NCI-H1417 (cell line): ENCODE results near the gene POLR3GL.
A peak's percentile ranks its signal among the peaks of the same experiment; 100 is the strongest.

ENCODE experiments used
- DNase-seq, 3 experiments: peaks; one replicate each; lab custom pipeline; 2025; lab: John Stamatoyannopoulos, UW

POLR3GL gene

DNA sequence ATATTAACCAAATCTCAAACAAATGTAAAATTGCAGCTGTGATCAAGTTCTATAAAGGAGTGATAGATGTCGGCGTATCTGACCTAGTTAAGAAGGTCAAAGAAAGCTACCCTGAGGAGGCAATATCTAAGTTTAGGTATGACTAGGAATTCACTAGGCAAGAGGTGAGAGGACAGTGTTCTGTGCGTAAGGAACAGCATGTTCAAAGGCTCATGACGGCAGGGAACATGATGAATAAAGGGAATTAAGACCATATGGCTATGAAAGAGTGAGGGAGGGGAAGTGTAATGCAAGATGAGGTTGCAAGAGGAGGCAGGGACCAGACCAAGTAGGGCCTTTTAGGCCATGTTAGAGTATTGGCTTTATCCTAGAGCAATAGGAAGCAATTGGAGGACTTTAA is 15.3 kb upstream of the POLR3GL start:
- no peak for DNase-seq

GRCh38 chr1:145951526-145951925 is 13.0 kb upstream of the POLR3GL start:
- DNase-seq, result no peak

DNA sequence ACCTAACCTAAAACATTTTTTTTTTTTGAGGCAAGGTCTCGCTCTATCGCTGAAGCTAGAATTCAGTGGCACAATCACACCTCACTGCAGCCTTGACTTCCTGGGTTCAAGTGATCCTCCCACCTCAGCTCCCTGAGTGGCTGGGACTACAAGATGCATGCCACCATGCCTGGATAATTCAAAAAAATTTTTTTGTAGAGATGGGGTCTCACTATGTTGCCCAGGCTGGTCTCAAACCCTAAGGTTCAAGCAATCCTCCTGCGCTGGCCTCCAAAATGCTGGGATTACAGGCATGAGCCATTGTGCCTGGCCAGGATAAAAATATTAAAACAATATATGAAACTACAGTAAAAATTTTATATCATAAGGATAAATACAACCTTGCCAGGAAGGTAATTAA is 11.6 kb upstream of the POLR3GL start:
- DNase-seq, result no peak

- DNase-seq, result no peak
Observed at GRCh38 chr1:145953861-145954260, 10.6 kb upstream of the POLR3GL start.

DNA sequence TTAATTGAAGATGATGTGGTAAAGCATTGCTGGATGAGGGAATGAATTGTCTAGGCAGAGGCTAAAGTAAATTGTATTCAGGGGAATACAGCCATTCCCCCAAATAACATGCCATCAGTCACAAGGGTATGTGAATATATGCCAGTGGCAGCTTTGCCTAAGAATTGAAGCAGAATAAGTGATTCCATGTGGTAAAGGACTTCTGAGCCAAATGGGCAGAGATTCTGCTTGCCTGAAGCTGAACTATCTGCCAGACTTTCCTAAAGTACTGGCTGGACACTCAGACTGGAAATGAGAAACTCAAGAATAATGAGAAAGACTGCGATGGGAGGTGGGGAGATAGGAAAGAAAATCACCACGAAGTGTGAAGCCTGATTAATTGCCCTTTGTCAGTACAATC is 9.1 kb upstream of the POLR3GL start:
- DNase-seq, result no peak

- no peak for DNase-seq
Observed at GRCh38 chr1:145956361-145956760, 8.1 kb upstream of the POLR3GL start.

DNA sequence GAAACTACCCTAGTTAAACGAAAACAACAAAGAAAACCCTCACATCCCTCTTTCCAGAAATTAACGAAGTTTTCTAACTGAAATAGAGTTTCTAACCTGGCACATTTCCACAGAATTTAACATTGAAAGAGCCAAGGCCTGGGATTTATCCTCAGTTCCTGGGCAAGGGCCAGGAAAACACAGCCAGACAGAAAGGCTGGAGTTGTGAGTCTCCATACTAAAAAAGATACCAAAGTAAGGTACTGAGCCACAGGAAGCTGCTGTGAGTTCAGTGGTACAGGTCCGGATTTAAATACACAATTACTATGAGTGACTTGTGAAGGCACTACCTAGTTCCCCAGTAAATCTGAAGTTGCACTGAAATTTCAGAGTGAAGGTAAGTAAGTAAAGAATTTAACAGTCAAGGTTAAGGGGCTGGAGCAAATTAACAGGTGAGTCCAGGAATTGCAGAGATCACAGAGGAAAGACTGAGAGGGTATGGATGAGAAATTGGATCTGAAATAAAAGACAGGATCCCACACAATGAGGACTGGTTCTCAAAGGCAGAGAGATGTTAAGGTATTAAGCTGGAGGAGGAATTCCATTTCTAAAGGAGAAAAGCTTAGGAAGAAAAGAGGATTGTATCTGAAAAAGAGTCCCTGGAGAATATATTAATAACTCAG is 7.6 kb upstream of the POLR3GL start:
- DNase-seq, result no peak

GRCh38 chr1:145957443-145958319 is 6.8 kb upstream of the POLR3GL start, which contains the start of gene LIX1L:
LIX1L (minus strand) TSS chr1:145958017; CDS start chr1:145957927, 90 bp downstream.
- peak; percentile 95 to 100 (median 98) for DNase-seq

DNA sequence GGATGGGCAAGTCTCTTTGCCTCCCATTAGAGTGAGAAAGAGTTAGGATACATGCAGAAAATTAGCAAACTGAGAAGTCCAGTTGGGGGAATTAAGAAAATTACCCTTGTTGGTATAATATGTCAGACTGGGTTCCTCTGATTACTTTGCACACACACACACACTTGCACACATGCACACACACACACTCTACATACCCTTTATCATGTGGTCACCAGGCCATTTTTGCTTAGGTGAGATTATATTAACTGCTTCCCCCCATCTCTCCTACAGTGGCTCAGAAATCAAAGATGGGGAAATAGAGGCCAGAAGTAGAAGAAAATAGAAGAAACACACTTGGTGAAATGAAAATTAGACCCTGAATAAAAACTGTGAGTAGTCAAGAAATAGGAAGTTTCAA is 5.8 kb upstream of the POLR3GL start:
- DNase-seq, result no peak

DNA sequence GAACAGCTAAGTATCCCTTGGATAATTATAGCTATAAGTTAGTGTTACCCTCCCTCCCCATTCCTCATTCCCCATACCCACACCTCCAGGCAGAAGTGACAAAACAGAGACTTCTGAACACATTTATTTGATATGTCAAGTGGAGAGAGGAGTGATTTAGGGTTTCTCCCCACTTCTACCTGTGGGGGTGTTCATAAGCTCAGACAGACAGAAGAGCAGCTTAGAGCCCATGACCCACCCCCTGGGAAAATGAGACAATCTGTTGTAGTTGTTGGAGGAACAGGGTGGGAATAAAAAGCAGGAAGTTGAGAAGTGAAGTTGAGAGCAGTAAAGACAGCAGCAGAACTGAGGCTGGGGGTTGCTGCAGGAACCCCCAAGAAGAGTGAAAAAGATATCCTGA is 5.2 kb upstream of the POLR3GL start:
- no peak for DNase-seq

GRCh38 chr1:145959957-145960467 is 4.5 kb upstream of the POLR3GL start:
- DNase-seq, result peak in 1 of 3 experiments; percentile 34

DNA sequence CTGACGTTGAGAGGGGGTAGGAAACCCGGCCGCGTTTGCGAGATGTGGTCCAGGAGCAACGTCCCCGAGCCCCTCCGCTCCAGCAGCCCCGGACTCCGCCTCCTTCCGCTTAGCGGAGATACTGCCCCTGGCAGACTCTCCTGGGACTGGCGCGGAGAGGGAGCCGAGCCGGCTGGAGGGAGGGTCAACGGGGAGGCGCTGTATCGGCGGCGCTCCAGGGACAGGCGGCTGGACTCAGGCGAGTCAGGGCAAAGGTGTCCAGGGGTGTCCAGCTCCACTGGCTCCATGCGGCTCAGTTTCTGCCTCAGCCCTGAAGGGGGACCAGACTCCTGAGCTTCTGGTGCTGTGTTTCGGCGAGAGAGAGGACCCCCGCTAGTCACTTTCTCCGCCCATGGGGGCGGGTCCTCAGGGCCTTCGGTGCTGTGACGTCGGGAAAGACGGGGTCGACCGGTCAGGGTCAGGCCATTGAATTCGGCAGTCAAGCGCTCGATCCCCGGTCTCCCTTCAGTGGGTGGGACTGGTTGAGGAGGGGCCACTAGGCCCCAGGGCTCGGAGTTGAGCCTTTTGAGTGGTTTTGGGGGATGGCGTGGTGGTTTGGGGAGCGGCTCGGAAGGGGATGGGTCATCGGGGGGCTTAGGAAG is 3.9 kb upstream of the POLR3GL start:
- peak; percentile 69 to 81 (median 76) for DNase-seq

GRCh38 chr1:145961109-145961424 is 3.4 kb upstream of the POLR3GL start:
- DNase-seq, result peak in 1 of 3 experiments; percentile 38

GRCh38 chr1:145961425-145962156 is 2.9 kb upstream of the POLR3GL start:
- peak; percentile 37 to 61 (median 41) for DNase-seq

GRCh38 chr1:145962157-145963102 is 2.1 kb upstream of the POLR3GL start:
- DNase-seq, result peak; percentile 52 to 60 (median 56)

- peak in 2 of 3 experiments; percentile 59 to 65 for DNase-seq
Observed at GRCh38 chr1:145963265-145964019, 1.0 kb upstream of the POLR3GL start.

DNA sequence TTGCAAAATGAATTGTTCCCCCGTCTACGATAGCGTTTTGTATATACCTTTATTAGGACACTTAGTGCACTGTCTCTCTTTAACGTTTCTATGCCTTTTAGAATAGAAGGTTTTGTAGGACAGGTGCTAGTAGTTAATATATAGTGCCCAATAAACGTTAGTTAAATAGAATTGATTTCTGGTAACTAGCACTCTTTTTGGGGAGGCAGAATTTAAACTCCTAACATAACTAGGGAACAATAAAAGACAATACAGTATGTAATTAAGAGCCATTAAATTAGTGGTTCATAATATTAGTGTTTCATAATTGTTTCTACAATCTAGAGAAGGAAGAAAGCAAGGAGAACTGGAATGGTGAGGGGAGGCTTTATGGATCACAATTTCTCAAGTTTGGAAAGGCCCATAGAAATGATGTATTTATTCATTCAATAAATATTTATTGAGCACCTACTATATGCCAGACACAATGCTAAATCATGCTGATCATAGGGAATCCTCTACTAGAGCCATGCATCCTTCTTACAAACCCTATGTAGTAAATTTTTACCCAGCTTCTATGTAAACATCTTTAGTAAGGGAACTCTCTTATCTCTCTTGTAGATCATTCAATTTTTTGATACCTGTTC is 742 bp downstream of the POLR3GL start:
- DNase-seq, result no peak

DNA sequence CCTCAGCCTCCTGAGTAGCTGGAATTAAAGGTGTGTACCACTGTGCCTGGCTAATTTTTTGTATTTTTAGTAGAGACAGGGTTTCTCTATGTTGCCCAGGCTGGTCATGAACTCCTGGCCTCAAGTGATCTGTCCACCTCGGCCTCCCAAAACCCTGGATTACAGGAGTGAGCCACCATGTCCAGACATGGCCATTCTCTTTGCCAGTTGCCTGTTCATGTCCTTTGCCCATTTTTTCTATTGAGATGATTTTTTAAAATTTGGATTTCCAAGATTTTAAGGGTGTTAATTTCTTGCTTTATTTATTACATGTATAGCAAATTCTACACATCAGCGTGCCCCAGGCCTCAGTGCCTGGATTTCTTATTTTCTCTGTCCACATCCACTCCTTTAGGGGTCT is 2.8 kb downstream of the POLR3GL start:
- DNase-seq, result no peak

GRCh38 chr1:145972580-145972979 is 8.1 kb downstream of the POLR3GL start:
- DNase-seq, result no peak

- no peak for DNase-seq
Observed at GRCh38 chr1:145974721-145975120, 10.2 kb downstream of the POLR3GL start.
